ENCODE data around the gene SMIM41.

The SMIM41 gene

DNA sequence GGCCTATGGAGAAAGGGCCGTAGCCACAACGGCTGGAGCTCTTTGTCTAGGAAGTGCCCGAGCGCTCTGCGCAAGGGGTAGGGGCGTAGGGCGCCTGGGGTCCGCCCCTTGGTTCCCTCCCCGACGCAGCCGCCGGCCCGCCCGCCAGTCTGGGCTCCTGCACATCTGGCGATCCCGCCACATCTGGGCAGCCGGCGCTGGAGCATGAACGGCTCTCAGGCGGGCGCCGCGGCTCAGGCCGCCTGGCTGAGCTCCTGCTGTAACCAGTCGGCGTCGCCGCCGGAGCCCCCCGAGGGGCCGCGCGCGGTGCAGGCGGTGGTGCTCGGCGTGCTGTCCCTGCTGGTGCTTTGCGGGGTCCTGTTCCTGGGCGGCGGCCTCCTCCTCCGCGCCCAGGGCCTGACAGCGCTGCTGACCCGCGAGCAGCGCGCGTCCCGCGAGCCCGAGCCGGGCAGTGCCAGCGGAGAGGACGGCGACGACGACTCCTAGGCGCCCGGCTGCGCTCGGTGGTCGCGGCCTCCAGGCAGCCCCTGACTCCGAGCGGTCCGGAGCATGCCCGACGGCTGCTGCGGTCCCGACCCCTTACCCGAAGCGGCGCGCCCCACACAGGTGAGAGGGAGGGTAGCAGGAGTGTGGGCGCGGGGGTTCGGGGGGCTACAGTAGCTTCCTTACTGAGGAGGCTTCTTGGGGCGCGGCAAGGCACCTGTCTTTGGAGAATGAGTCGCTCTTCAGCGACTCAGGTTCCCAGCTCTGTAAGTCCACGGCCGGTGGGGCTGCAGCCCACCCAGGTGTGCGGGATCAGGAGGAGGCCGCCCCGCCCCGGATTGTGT is at the start of gene SMIM41:
TSS of gene SMIM41 (plus strand) at position 129 of the 827 bp plus-strand sequence. CDS start at position 205, 76 bp downstream.
- no peak for DNase-seq (ENCODE audit: low spot score)

DNA sequence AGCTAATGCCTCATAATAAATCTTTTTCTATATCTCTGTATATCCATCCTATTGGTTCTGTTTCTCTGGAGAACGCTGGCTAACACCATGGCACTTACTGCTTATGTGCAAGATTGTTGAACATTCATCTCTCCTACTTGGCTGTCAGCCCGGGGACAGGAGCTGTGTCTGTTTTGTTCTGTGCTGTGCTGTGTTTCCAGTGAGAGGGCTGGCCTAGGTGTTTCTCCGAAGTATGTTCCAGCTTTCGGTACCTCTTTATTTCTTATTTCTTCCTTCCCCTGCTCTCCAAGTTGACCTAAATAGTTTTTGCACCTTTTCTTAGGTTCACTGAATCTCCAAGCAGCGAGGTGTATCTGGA is 47.1 kb upstream of the SMIM41 start:
- no peak for DNase-seq (ENCODE audit: low spot score)

DNA sequence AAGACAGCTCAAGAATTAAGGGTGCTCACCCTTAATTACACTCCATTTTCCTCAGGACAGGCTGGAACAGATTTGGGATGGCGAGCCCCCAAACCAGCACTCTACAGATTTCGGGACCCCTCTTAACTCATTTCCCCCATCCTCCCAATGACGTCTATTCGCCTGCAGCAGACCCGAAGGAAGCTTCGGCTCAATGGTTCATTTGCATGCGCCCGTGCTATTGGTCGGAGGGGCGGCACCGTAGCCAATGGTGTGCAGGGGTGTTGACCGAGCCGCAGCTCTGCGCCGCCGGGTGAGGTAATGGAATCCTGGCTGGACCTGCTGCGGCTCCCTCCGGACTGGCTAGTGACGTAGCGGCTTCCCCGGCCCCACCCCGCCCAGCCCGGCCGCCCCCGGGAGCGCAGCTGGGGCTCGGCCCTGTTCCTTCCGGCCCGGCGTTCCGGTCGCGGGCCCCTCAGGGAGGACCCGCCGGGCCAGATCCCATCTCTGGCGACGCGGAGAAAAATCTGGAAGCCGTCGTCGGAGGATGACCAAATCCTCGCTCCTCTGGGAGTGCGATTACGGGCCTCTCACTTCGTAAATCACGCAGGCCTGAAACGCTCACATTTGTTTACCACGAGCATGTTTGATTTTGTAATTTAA is 46.6 kb upstream of the SMIM41 start:
- DNase-seq (ENCODE audit: low spot score): peak; percentile 96

DNA sequence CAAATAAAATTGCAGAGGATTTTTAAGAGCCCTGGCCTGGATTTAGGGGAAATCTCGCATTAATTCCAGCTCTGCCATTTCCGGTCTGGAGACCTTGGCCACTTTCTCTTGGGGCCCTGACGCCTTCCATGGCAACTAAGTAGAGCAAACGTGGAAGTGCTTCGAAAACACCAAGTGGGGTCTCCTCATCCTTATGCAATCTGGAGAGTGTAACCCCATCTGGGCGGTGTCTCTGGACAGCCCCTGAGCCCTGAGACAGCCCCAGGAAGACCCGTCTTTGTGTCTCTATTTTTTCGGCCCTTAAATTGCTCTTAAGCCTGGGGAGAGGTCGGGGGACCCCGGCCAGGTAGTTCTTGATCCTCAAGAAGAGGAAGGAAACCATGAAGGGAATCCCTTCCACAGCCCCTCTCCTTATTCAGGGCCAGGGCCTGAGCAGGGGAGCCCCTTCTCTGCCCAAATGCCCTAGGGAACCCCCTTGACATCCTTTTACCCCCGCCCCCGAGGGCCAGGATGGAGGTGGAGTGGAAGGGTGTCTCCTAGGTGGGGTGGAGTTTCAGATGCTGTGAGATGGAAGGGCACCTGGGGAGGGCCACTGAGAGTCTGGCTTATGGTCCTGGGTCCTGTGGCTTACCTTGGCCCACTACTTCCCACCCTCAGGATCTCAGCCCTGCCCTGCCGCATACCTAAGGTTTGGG is 45.9 kb upstream of the SMIM41 start:
- no peak for DNase-seq (ENCODE audit: low spot score)

DNA sequence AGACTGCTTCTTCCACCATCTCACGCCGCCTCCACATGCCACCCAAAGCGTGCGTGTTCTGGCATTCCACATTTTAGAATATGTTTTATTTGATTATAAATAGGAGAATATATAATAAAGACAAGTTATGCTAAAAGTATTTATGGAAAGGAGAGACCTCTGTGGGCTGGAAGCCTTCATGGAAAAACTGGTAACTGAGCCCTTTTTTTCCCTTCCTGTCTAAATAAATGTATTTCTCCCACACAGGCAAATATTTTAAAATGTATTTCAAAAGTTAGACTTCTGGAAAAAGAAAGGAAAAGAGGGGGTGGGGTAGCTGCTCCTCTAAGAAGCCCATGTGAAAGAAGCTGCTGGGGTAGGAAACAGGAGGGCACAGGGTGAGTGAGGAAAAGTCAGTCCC is 44.3 kb upstream of the SMIM41 start:
- DNase-seq (ENCODE audit: low spot score): no peak

DNA sequence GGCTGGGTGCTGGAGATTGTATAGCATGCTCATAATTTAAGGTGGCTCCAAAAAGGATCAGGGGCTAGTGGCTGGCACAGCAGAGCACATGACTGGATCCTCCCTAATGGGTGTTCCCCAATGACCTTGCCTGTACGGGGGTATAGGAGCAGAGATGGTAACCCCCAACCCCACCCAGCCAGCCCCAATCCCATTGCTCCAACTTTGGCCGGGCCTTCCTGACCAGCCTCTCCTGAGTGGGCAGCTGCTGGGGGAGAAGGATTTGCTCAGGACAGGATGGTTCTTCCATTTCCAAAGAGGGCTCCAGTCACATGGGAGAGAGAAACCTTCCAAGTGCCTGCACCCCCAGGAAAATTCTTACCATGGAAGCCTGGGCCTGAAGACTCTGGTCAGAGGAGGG is 43.6 kb upstream of the SMIM41 start:
- DNase-seq (ENCODE audit: low spot score): no peak

DNA sequence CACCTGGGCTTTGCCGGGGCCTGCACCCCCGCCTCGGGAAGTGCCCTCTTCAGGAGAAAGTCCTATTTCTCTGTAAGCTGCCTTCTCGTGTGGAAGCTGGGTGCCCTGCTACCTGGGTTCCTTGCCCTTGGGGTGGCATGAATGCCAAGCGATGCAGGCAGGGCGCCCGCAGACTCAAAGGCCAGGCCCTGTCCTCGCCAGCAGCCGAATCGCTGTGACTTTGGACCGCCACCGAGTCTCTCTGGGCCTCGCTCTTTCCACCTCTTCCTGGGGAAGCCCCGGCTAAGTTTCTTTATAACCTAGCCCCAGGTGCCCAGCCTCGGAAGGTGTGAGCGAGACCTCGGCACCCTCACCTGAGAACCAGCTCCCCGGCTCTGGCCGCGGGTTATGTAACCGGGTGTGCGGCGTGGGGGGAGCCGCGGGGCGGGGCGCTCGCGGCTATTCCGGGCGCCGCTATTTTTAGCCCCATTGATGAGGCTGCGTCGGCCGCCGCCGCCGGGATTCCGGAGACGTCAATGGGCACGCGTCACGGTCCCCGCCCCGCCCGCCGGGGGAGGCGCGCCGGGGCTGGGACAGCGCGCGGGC is 42.8 kb upstream of the SMIM41 start:
- peak; percentile 78 for DNase-seq (ENCODE audit: low spot score)

DNA sequence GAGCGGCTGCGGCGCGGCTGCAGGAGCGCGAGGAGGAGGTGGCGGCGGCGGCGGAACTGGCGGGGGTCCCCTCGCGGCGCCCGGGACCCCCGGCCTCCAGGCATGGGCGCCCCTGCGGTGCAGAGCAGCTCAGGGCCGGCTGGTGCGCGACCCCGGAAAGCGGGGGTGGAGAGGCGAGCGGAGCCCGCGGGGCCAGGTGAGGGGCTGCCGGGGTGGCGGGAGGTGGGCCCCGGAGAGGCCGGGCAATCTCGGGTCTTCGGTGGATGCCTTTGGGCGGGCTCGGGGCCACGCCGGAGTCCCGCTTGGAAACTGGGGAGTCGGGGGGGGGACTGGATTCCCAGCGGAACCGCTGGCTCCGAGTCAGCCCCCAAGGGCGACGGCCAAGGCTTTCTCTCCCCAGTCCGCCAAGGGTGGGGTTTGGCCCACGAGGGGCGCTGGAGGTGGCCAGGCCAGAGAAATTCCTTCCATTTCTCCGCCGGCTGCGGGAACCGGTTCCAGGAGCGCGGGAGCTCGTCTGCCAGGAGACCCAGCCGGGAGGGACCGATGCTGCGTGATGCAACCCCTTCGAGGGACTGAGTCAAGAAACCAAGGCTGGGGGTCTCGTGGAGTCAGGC is 42.1 kb upstream of the SMIM41 start:
- no peak for DNase-seq (ENCODE audit: low spot score)

DNA sequence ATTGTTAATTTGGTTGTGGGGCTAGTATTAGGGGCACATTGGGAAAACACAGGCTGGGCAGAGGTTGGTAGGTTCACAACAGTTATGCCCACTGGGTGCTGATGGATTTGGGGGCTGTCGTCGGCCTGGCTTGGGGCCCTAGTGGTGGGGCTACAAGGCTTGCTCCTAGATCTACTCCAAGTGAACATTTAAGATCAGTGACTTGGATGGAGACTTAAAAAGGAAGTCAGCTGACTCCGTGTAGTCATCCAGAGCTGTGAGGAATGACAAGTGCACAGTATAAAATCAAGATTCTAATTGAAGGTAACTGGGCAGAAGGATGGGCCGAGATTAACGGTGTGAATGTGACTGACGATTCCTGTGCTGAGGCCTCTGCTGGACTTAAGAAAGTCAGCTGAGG is 41.1 kb upstream of the SMIM41 start:
- no peak for DNase-seq (ENCODE audit: low spot score)

DNA sequence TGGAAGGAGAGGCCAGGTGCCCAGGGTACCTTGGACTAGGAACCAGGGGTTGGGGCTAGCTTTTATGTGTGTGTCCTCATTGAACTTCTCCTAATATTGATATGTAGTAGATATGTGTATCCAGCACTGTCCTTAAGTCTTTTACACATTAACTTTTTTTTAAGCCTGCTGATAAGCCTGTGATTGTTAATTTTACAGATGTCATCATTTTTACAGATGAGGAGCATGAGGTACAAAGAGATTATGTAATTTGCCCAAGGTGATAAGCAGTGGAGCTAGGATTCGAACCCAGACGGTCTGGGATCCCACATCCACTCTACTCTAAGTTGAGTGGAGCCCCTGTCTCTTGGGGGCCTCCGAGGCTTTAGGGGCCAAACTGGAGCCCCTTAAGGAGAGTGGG is 38.5 kb upstream of the SMIM41 start:
- no peak for DNase-seq (ENCODE audit: low spot score)

DNA sequence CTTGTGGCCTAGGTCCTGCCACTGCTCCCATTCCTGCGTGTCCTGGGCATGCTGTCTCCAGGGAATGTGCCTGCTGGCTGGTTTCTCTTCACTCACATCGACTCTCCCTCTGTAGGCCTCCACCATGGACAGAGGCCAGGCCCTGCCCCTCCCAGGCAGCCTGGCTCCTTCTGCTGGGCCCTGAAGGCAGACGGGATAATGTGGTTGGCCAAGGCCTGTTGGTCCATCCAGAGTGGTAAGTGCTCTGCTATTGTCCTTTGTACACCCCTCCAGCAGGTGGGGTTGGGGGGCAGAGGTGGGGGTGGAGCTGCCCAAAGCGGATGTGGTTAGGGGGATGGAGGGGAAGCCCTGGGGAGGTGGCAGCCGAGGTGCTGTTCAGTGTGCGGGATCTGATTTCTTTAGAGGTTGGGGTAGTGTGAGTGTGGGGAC is 37.8 kb upstream of the SMIM41 start:
- no peak for DNase-seq (ENCODE audit: low spot score)

DNA sequence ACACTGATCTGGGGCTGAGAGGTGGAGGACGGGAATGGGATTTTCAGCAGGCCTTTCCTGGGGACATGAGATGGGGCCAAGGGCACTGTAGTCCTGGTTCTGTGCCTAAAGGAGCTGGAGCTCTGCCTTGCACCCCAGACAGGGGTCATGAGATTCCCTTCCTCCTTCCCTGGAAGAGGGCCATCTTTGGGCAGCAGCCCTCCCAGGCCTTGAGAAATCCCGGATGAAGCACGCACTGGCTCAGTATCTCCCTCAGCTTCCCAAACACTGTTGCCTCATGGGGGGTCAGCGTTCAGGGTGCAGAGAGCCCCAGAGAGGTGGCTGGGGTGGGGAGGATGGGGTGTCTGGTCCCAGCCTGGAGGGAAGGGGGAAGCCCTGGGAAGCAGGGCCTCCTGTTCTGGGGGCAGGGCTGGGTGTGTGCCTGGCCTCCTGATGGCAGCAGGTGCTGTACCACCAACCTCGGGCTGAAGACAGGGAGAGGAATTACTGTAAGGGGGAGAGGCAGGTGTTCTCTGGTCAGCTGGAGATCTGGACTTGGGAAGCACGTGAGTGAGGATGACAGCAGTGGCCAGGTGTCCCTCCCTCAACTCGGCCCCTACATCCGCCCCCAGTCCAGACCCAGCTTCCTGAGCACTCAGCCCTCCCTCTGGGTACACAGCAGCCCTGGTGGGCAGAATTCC is 36.7 kb upstream of the SMIM41 start:
- no peak for DNase-seq (ENCODE audit: low spot score)

DNA sequence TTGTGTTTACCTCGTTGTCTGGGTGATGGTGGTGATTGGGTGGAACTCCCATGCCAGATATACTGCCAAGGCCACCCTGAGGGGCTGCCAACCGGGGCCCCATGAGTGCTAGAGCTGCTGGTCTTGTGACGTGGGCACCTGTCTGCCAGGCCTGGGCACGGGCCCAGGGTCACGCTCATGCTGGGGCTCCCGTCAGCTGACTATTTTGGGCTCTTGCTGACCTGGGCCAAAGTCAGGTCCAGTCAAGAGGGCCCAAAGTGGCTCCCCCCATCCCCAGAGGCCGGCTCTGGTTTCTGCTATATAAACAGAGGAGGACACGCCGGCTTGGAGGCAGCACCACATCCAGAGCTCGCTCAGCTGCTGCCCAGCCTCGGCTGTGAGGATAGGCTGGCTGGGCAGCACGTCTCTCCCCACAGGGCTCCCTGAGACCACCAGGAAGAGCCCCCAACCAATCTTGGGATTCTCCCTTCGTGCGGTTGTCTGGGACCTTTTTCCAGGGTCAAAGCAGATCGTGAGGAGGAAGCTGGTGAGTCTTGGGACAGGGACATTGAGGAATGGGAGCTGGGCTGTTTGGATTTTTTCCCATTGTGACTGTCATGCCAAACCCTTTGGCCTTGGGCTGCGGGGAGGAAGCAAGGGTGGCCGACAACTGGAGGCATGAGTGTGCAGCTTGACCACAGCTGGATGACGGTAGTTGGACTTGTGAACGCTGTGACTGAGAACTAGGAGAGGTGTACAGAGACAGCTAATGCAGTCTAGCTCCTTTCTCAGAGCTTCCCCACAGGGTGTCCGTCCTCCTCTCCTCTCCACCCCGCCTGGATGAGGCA is 35.9 kb upstream of the SMIM41 start:
- DNase-seq (ENCODE audit: low spot score): no peak

DNA sequence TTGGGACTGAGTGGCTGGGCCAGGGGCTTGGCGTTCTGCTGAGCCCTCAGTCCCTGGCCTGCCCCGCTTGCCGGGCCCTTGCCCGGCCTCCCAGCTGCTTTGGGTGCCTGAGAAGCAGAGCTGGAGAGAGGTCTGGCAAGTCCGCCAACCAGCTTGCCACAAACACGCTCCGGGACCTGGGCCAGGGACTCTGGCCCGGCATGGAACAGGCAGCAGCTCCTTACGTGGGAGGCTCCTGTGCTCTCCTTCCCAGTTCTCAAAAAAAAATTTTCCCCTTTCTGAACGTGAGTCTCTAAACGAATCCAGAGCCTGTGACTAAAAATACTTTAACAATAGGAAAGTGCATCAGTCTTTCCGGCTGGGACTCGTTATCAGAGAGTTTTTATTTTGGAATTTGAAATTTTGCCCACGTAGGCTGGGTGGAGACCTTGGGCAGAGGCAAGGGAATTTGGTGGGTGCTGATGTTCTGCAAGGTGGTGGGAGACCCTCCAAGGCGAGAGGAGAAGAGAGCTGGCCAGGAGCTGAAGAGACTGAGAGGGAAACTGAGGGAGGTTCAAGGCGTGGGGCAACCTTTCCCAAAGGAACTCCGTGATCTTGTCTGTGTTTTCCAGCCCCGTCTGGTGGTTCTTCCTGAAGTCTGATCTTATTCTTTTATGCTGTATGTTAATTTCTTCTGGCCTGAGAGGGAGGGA is 35.1 kb upstream of the SMIM41 start:
- no peak for DNase-seq (ENCODE audit: low spot score)

DNA sequence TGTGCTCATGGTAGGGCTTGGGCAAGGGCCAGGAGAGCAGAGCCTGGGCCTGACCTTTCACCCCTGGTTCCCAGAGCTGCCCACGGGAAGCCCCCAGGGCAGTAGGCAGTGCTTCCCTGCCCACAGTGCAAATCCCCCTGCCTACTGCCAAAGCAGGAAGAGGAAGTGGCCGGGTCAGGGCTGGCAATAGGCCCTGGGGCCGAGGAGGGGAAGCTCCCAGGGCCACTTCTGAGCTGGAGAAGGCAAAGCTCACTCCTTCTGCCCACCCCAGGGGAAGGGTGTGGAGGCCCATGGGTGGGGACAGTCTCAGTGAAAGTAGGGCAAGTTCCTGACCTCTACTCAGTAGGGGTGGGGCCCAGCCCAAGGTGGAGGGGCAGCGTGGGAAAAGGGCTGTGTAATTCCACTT is 33.7 kb upstream of the SMIM41 start:
- DNase-seq (ENCODE audit: low spot score): no peak

DNA sequence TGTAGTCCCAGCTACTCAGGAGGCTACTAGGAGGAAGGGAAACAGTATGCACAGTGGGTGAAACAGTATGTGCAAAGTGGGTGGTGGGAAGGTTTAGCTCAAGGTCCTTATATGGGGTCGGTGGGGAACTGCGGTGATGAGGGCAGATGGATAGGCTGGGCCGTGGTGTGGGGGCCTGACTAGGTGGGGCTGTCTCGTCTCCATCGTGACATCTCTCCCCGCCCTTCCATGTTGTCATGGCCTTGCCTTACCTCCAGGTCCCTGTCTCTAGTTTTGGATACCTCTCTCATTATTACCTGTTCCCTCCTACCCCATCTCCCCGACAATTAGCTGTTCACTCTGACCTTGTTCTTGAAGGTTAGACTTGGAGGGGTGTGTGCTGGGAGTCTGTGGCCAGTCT is 32.6 kb upstream of the SMIM41 start:
- no peak for DNase-seq (ENCODE audit: low spot score)

DNA sequence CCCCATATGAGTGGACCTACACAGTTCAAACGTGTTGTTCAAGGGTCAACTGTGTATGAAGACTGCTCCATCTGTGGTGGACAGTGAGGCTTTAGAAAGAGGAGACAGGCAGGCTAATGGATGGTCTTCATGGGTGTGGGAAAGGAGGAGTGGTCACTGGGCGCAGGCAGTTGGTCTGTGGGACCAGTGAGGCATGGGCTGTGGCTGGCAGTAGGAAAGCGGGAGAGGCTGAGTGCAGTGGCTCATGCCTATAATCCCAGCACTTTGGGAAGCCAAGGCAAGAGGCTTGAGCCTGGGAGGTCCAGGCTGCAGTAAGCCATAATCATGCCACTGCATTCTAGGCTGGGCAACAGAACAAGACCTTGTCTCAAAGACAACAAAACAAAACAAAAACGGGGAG is 30.2 kb upstream of the SMIM41 start:
- no peak for DNase-seq (ENCODE audit: low spot score)

DNA sequence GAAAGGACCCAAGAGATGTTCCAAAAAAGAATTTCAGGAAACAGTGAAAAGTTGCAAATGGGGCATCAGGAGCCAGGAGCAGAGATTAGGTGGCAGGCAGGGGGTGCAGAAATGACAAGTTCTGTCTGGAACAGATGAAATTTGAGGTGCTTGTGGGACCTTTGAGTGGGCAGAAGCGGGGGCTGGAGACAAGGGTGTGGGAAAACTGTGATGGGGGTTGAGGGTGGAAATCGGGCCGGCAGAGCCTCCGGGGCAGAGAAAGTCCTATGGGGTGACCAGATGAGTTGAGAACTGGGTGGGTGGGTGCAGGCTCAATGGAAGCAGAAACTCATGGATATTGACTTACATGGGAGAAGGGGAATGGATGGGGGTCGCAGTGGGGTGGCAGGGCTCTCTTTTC is 29.8 kb upstream of the SMIM41 start:
- DNase-seq (ENCODE audit: low spot score): no peak

DNA sequence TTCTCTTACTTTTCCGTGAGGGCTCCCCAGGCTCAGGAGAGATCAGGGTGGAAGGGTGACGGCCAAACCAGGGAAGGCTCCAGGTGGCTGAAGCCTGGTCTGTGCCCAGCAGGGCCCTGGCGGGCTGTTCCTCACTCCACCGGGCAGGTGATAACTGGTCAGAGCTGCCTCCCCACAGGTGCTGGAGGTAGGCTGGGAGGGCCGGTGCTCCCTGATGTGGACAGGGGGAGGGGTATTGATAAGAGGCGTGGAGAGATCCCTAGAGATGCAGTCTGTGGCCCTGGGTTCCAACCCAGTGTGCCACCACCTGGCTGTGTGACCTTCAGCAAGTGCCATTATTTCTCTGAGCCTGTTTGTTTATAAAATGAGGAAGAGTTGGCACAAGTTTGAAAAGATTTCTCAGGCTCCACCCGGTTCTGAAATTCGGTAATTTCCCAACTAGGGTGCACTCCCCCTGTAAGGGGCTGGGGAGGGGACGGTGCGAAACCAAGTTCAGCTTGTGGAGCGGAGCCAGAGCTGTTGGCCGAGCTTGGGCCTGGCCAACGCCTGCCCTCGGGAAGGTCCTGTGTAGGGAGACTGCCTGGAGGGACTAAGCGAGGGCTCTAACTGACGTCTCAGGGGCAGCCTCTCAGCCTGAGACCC is 29.3 kb upstream of the SMIM41 start:
- peak; percentile 24 for DNase-seq (ENCODE audit: low spot score)
